NK-92 (cell line): ENCODE data around the gene NT5C.

Experiments used
- DNase-seq: peaks from one replicate; lab custom pipeline; 2025; ENCODE audit not compliant: unreplicated experiment; lab: John Stamatoyannopoulos, UW

NT5C gene

GRCh38 chr17:75093548-75094158 lies 37.9 kb downstream of the NT5C start:
- DNase-seq = no peak

- DNase-seq = no peak
Measured at GRCh38 chr17:75091855-75092327, 39.7 kb downstream of the NT5C start.

- no peak for DNase-seq
Measured at GRCh38 chr17:75090871-75091854, 40.4 kb downstream of the NT5C start.

- no peak for DNase-seq
Measured at GRCh38 chr17:75088465-75089417, 42.8 kb downstream of the NT5C start.

- DNase-seq = no peak
Measured at GRCh38 chr17:75087558-75088453, 43.7 kb downstream of the NT5C start, which contains the start of gene SLC16A5. SLC16A5 (plus strand) TSS chr17:75087954; CDS start chr17:75093637, 5,683 bp downstream.

GRCh38 chr17:75087182-75087557 lies 44.4 kb downstream of the NT5C start:
- no peak for DNase-seq

- no peak for DNase-seq
Measured at GRCh38 chr17:75086496-75087181, 44.9 kb downstream of the NT5C start.

GRCh38 chr17:75084039-75084660 lies 47.4 kb downstream of the NT5C start:
- no peak for DNase-seq

DNA sequence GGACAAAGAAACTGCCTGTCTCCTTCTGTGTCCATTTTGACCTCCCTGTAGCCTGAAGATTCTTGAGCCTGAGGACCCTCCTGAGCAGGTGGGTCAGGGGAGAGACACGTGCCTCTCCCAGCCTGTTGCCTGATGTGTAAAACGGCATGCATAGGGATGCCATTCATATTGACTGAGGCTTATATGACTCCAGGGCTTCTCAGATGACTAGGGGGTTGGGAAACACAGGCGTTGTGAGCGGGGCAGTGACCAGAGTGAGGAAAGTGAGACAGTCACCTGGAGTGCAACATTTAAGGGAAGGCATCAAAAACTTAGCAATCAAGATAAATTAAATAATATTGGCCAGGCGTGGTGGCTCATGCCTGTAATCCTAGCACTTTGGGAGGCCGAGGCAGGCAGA lies 48.9 kb downstream of the NT5C start:
- no peak for DNase-seq

GRCh38 chr17:75081611-75082540 lies 49.7 kb downstream of the NT5C start:
- DNase-seq = no peak
